ENCODE results near the gene NSRP1. TPM values are rescaled to one million over a fixed set of nuclear protein-coding genes. Genes with fewer than 3 reads are reported as not detected.

Gene NSRP1
- total and polyA plus RNA-seq, 2 of the 8 experiments (the other 6 are each of a cell fraction or from before 2014, with no cell fraction given), result 6.1 to 22.4 TPM

- TF ChIP-seq CHD1 (IDR thresholded peaks at IDR 0.05; ENCODE audit: low read depth, low read length) (no peak), GABPA (IDR thresholded peaks at IDR 0.05; ENCODE audit: borderline replicate concordance, insufficient read depth, low read length) (no peak), ZNF274 (IDR thresholded peaks at IDR 0.05; ENCODE audit: borderline replicate concordance, extremely low read depth, low read length) (no peak), POLR2AphosphoS5 (IDR thresholded peaks at IDR 0.05; ENCODE audit: low read depth, low read length) (no peak), KDM4A (IDR thresholded peaks at IDR 0.05; ENCODE audit: low read depth, low read length, severe bottlenecking) (no peak), JUN (IDR thresholded peaks at IDR 0.05; ENCODE audit: low read depth, low read length) (no peak)
Observed at GRCh38 chr17:30176855-30177254, 60.2 kb downstream of the NSRP1 start (continued).
